Kidney (tissue), 22 donors: ENCODE data around the gene KIR2DL3. TPM values are rescaled to one million over a fixed set of nuclear protein-coding genes. Genes with fewer than 3 reads are reported as not detected.
"Not testable (repeated sequence)": the region's sequence is repeated elsewhere in the genome, so short reads cannot be mapped to it uniquely, and the experiment has no call there.

Experiments used
- DNase-seq, 5 donors: peaks; one replicate each; pipeline ENCODE4 v3.0.0-alpha.2; 2013 to 2020
- FAIRE-seq: peaks from 2 replicates; lab custom pipeline; 2012; peaks lifted over from hg19 to GRCh38; lab: Jason Lieb, UNC
- H3K27ac ChIP-seq, 2 donors: one replicate each; pipeline ENCODE4 v1.7.0; 2013; ENCODE audit warnings: low read depth in 2 of 2, low read length in 2 of 2, inconsistent platforms in 1 of 2
- H3K27me3 ChIP-seq: one replicate; pipeline ENCODE4 v1.7.1; 2013; ENCODE audit warnings: low read length, inconsistent platforms; ENCODE audit not compliant: control insufficient read depth, insufficient read depth
- H3K36me3 ChIP-seq, 3 donors: one replicate each; pipeline versions ENCODE4 v1.7.0 to v1.7.1; 2013; ENCODE audit warnings: low read length in 3 of 3, control low read depth in 1 of 3, inconsistent platforms in 1 of 3; ENCODE audit not compliant: insufficient read depth in 3 of 3, control insufficient read depth in 2 of 3
- H3K4me1 ChIP-seq, 3 donors: one replicate each; pipeline versions ENCODE4 v1.7.0 to v1.7.1; 2013; ENCODE audit warnings: low read length in 3 of 3, inconsistent platforms in 1 of 3, low read depth in 1 of 3; ENCODE audit not compliant: control insufficient read depth in 2 of 3, insufficient read depth in 2 of 3
- H3K4me3 ChIP-seq, 3 donors: one replicate each; pipeline versions ENCODE4 v1.7.0 to v1.8.1; 2013; ENCODE audit warnings: low read length in 3 of 3, control low read depth in 1 of 3, inconsistent platforms in 1 of 3
- H3K9ac ChIP-seq, 3 donors: one replicate each; pipeline versions ENCODE4 v1.7.0 to v1.7.1; 2013; ENCODE audit warnings: low read length in 3 of 3, control low read depth in 1 of 3, inconsistent platforms in 1 of 3
- H3K9me3 ChIP-seq, 3 donors: one replicate each; pipeline versions ENCODE4 v1.7.0 to v1.7.1; 2013; ENCODE audit warnings: low read length in 3 of 3, control low read depth in 1 of 3, inconsistent platforms in 1 of 3; ENCODE audit not compliant: control insufficient read depth in 2 of 3, insufficient read depth in 1 of 3
- intact Hi-C: fragments of 100-400 bp; cut with DNase I; formaldehyde crosslinking; loops from one replicate; pipeline ENCODE4 v1.11.1; 2022
- long read RNA-seq, 10 donors: library from polyadenylated mRNA in 1 of 10; unstranded in 1 of 10; transcript quantifications; one replicate each; pipeline ENCODE4 v2.0.0 and lab custom pipeline, GENCODE V29; 2021 to 2026
- polyA plus RNA-seq: library from polyadenylated mRNA; stranded (reverse); fragments of 350-450 nt; fragmentation: Illumina TruSeq; extraction: RNeasy Lipid Tissue Mini Kit (QIAGEN cat#74804); gene quantifications from one replicate; pipeline ENCODE4 v1.2.3, GENCODE V29; 2014; ENCODE audit warnings: low read depth, low replicate concordance; ENCODE audit not compliant: insufficient read depth
- total RNA-seq: library from RNA; stranded (reverse); fragmentation: NEBNext Ultra II Directional; extraction: Animal tissue kit (Norgen Biotek cat#: 25700); gene quantifications from one replicate; pipeline ENCODE4 v1.2.1, GENCODE V29; 2021
- TF ChIP-seq, protein P1 (sequence below): IDR thresholded peaks from 3 replicates; pipeline ENCODE4 v1.5.1; 2012; ENCODE audit warnings: mild to moderate bottlenecking, moderate library complexity, borderline replicate concordance; ENCODE audit not compliant: insufficient read depth; ENCODE audit errors: extremely low read depth
- donor health status: control.
- donor health status: control.
- donor health status: control.
- donor health status: control.
- donor health status: control.
- donor health status: DM: yes; HTN: yes; CAD: no.
- donor health status: Normal renal cell carcinoma (clear cell type).

The KIR2DL3 gene
- total RNA-seq (0.25 TPM), polyA plus RNA-seq (not detected)
- long read RNA-seq, donor 1, result 0 reads
- long read RNA-seq, donor 2, result 0 reads
- long read RNA-seq, donor 3, result 0 reads
- long read RNA-seq, donor 4, result 0 reads
- long read RNA-seq, donor 5, result 0 reads
- long read RNA-seq, donor 6, result 0 reads
- long read RNA-seq, donor 7, result 0 reads
- long read RNA-seq, donor 8, result 0 reads
- long read RNA-seq, donor 9, result 0 reads
- long read RNA-seq, donor 10, result 0 reads

DNA sequence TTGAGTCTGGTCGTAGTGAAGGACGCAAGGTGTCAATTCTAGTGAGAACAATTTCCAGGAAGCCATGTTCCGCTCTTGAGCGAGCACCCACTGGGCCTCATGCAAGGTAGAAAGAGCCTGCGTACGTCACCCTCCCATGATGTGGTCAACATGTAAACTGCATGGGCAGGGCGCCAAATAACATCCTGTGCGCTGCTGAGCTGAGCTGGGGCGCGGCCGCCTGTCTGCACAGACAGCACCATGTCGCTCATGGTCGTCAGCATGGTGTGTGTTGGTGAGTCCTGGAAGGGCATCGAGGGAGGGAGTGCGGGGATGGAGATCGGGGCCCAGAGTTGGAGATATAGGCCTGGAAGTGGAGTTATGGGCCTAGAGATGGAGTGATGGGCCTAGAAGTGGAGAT lies at the start of gene KIR2DL3:
TSS of gene KIR2DL3 (plus strand) at position 208 of the 400 bp plus-strand sequence. CDS start at position 241, 33 bp downstream.
- intact Hi-C loops, H3K4me3 ChIP-seq, H3K4me1 ChIP-seq, DNase-seq, FAIRE-seq, H3K36me3 ChIP-seq, H3K9me3 ChIP-seq, H3K27me3 ChIP-seq, H3K9ac ChIP-seq, H3K27ac ChIP-seq: not testable (repeated sequence)

DNA sequence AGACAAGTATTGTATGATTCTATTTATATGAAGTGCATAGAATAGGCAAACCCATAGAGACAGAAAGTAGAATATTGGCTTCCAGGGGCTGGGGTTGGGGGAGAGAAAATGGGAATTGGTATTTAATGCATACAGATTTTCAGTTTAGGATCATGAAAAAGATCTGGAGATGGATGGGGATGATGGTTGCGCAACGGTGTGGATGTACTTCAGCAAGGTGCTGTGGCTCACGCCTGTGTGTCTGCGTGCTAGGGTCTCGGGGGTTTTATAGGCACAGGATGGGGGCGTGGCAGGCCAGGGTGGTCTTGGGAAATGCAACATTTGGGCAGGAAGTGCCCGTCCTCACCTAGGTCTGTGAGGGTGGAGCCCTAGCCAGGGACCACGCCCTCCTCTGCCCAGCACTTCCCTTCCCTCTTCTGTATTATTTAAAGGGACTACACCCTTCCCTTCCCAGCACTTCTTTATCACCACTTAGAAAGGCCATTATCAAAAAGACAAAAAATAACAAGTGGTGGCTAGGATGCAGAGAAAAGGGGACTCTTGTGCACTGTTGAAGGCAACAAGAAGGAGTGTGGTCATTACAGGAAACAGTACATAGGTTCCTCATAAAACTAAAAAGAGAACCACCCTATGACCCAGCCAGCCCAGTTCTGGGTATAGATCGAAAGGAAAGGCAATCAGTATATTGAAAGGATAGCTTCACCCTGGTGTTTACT lies 46.6 kb upstream of the KIR2DL3 start:
- FAIRE-seq (no peak), DNase-seq (no peak)
- no peak overlapping the region for H3K4me3 ChIP-seq
- H3K27me3 ChIP-seq, result no peaks in the 10 kb centered on the region
- H3K36me3 ChIP-seq, result no peaks in the 10 kb centered on the region
- intact Hi-C loops, result no loop called here
- no peaks in the 10 kb centered on the region for H3K9me3 ChIP-seq
- no peak overlapping the region for H3K9ac ChIP-seq
- TF ChIP-seq, protein P1, sequence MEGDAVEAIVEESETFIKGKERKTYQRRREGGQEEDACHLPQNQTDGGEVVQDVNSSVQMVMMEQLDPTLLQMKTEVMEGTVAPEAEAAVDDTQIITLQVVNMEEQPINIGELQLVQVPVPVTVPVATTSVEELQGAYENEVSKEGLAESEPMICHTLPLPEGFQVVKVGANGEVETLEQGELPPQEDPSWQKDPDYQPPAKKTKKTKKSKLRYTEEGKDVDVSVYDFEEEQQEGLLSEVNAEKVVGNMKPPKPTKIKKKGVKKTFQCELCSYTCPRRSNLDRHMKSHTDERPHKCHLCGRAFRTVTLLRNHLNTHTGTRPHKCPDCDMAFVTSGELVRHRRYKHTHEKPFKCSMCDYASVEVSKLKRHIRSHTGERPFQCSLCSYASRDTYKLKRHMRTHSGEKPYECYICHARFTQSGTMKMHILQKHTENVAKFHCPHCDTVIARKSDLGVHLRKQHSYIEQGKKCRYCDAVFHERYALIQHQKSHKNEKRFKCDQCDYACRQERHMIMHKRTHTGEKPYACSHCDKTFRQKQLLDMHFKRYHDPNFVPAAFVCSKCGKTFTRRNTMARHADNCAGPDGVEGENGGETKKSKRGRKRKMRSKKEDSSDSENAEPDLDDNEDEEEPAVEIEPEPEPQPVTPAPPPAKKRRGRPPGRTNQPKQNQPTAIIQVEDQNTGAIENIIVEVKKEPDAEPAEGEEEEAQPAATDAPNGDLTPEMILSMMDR, result no peak
- no peaks in the 10 kb centered on the region for H3K4me1 ChIP-seq
- H3K27ac ChIP-seq, result no peak overlapping the region

DNA sequence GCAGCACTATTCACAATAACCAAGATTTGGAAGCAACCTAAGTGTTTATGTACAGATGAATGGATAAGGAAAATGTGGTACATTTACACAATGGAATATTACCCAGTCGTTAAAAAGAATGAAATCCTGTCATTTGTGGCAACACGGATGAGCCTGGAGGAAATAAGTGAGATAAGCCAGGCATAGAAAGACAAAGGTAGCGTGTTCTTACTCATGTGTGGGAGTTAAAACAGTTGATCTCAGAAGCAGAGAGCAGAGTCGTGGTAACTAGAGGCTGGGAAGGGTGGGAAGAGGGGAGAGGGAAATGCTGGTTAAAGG lies 46.1 kb upstream of the KIR2DL3 start:
- H3K9ac ChIP-seq, result no peak overlapping the region
- H3K4me1 ChIP-seq, result no peaks in the 10 kb centered on the region
- H3K36me3 ChIP-seq, result no peaks in the 10 kb centered on the region
- intact Hi-C loops, result no loop called here
- TF ChIP-seq, protein P1, result no peak
- no peak overlapping the region for H3K4me3 ChIP-seq
- H3K27ac ChIP-seq, result no peak overlapping the region
- no peaks in the 10 kb centered on the region for H3K9me3 ChIP-seq
- DNase-seq (no peak), FAIRE-seq (no peak)
- no peaks in the 10 kb centered on the region for H3K27me3 ChIP-seq

DNA sequence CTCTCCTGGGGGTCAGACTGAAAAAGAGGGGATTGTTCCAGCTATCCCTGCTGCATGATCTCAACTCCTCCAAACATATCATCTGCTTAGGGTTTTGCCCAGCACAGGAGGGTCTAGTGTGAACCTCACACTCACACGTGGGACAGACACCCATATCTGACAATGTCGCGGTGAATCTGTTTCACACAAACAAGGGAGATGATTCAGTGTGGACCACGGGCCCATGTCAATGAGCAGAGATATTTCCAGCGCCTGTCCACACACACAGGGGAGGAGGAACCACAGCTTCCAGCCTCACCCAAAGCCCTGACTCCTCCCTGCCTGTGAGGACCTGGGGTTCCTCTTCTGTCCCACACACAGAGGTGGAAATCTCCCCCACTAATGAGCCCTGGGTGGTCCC lies 43.7 kb upstream of the KIR2DL3 start:
- DNase-seq, result no peak
- no peaks in the 10 kb centered on the region for H3K4me1 ChIP-seq
- intact Hi-C loops, result no loop called here
- TF ChIP-seq, protein P1, result no peak
- H3K36me3 ChIP-seq, result no peaks in the 10 kb centered on the region
- H3K9me3 ChIP-seq, result no peaks in the 10 kb centered on the region
- H3K4me3 ChIP-seq, result no peak overlapping the region
- H3K27ac ChIP-seq, result no peak overlapping the region
- no peaks in the 10 kb centered on the region for H3K27me3 ChIP-seq
- H3K9ac ChIP-seq, result no peak overlapping the region
- no peak for FAIRE-seq
